CMK (cell line): ENCODE measurements around the gene ATP2C2.
"Not testable (repeated sequence)": the region's sequence is repeated elsewhere in the genome, so short reads cannot be mapped to it uniquely, and the experiment has no call there.

Source experiments
- DNase-seq: peaks from one replicate; pipeline ENCODE4 v3.0.0-alpha.2; 2010; ENCODE audit warnings: low read depth

The ATP2C2 gene

DNA sequence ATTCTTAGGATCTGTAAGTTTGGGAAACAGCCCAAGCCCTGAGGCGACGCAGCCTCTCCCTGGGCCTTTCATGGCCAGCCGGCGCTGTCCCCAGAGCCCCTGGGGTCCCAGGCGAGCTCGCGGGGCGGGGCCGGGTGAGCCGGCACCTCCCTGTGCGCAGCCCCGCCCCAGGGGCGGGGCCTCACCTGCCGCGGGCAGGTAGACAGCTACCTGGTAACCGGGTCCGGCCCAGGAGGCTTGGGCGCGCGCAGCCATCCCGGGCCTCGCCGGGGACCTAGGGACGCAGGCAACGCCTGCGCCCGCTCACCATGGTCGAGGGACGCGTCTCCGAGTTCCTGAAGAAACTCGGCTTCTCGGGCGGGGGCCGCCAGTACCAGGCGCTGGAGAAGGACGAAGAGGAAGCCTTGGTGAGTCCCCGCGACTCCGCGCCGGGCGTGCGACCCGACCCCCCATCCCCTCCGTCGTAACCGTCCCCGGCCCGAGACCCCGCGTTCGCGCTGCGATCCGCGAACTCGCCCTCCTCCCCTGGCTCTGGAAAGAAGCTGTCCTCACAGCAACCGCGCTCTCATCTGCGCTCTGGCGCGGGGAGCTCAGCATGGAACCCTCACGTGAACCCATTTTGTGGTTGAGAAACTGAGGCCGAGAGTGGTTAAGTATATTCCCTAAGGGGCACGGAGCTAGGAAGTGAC is at the start of gene ATP2C2:
Gene ATP2C2, plus strand, starts transcription at position 231 of the 689 bp plus-strand sequence. Its CDS starts 78 bp downstream, at position 309.
- no peak for DNase-seq

DNA sequence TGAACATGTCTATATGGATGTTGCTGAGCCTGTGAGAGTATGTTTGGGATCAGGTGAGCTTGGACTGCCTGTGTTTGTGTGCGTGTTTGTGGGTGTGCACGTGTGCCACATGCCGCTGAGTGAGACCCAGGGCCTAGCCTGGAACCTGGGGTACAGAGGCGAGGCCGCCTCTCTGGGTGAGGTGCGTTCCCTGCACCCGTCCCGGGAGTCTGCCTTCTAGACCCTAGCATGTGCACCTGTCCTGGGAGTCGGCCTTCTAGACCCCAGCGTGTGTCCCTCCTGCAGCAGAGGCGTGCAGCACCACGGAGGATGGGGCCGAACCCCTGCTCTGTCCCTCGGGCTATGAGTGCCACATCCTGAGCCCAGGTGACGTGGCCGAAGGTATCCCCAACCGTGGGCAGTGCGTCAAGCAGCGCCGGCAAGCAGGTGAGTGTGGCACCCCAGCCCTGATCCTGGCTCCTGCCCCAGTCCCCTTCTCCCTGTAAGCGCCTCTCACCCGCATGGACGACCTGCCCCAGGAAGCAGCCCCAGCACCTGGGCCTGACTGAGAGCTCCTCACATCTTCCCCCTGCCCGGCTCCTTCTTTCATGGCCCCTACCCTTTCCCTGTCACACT is 49.1 kb upstream of the ATP2C2 start:
- DNase-seq = no peak

GRCh38 chr16:84320511-84320910 is 47.8 kb upstream of the ATP2C2 start:
- DNase-seq = no peak

DNA sequence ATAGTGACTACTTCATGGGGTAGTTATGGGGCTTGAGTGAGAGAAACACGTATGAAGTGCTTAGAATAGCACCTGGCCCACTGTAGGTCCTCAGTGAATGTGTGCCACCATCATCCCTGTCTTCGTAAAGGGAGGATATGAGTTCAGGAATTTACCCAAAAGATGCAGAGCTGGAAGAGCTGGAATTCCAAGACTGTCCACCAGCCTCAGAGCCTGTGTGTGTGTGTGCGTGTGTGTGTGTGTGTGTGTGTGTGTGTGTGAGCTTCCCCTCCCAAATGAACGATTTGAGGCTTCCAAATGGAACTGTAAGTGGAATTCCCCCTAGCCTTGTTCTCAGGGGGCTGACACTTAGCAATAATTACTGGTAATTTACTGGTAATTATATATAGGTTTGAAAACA is 46.4 kb upstream of the ATP2C2 start:
- DNase-seq = no peak

DNA sequence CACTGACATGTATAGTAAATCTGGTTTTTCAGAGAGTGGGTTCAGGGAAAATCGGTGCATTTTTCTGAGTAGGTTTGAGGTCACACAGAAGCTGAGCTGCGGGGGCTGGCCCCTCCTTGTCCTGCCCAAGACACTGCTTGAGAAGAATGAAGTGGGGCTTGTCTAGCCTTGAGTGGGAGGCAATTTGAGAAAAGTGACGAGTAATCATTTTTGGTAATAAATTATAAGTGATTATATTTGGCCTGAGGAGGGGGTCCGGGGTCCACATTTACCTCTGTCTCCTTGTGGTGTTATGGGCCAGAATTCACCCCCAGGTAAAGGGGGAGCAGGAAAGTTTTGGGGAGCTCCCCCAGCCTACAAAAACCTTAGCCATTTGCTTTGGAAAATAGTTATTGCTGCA is 45.6 kb upstream of the ATP2C2 start:
- no peak for DNase-seq

DNA sequence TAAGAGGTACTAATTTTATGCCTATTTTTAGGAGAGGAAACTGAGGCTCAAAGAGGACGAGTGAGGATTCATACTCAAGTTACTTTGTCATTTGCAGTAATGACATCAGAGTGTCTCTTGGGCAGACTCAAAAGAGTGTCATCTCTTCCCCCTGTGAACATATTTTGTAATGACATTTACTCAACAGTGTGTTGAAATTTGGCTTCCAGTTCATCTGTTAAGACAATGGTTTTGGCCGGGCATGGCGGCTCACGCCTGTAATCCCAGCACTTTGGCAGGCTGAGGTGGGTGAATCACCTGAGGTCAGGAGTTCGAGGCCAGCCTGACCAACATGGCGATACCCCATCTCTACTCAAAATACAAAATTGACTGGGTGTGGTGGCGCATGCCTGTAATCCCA is 44.7 kb upstream of the ATP2C2 start:
- no peak for DNase-seq

- no peak for DNase-seq
Measured at GRCh38 chr16:84324434-84325262, 43.7 kb upstream of the ATP2C2 start.

DNA sequence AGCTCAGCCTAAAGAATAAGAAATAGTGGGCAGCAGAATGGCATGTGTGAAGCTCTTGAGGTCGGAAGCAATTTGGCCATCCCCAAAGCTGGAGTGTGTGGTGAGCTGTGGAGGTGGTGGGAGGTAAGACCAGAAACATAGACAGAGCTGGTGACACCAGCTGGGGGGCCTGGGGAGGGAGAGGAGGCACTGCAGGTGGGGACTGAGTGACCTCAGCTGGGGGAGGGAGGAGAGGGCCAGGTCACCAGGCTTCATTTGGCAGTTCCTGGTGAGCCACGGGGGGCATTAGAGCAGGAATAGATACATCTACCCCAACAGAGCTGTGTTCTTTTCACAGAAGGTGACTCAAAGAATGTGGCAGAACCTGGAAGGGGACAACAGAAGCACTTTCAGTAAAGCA is 41.8 kb upstream of the ATP2C2 start:
- no peak for DNase-seq

DNA sequence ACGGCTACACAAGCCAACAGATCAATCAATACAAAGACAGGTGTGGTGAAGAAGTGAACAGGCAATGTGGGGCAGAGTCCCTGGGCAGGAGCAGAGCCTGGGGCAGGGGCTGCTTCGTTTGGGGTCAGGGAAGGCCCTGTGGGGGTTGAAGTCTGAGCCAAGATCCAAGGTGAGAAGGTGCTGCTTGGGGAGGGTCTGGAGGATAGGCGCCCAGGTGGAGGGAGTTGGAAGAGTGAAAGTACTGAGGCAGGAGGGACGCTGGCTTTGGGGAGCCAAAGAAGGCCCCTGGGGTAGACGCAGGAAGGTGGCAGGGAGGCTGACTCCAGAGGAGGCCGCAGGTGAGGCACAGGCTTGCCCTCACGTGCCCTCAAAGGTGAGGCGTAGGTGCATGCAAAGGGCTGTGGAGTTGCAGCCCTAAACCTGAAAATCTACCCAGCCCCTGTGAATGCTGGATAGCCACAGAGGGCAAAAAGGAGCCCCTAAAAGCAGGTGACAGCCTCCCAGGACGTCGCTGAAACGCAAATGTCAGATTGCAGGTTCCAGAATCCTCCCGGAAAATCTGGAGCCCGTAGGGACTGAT is 40.3 kb upstream of the ATP2C2 start:
- DNase-seq = no peak

GRCh38 chr16:84329016-84329415 is 39.3 kb upstream of the ATP2C2 start:
- no peak for DNase-seq

DNA sequence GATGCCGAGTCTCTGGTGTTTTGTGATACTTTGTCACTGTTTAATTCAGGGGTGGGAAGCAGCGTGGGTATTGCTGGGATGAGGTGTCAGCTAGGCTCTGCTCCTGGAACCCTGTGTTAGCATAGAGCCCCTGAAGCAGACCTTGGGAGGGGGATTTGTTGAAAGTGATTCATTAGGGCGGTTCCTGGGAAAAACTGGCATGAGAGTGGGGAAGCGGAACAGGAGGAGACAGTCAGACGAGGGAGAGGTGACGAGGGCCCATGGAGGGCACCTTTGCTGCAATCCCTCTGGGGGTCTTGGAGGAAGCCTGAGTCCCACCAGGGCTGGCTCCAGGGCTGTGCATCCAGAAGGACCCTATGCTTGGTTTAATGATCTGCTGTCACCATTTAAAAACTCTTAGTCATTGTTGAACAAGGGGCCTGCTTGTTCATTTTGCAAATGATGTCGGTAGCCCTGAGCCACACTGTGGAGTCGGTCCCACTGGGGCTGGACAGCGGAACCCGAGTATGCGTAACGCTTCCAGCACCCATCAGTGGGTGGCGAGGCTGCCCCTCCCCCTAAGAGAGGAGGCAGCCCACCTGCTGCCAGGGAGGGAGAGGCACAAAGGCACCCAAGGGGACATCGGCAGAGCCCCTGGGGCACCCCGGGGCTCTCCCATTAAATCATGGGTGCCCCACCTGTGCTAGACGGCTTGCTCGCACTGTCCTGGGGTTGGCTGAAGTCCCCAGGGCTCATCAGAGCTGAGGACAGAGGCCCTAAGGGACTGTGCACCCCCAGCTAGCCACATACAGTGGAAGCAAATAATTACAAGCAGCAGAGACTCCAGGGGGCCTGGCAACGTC is 38.3 kb upstream of the ATP2C2 start:
- no peak for DNase-seq

- DNase-seq = no peak
Measured at GRCh38 chr16:84330685-84331050, 37.7 kb upstream of the ATP2C2 start.

DNA sequence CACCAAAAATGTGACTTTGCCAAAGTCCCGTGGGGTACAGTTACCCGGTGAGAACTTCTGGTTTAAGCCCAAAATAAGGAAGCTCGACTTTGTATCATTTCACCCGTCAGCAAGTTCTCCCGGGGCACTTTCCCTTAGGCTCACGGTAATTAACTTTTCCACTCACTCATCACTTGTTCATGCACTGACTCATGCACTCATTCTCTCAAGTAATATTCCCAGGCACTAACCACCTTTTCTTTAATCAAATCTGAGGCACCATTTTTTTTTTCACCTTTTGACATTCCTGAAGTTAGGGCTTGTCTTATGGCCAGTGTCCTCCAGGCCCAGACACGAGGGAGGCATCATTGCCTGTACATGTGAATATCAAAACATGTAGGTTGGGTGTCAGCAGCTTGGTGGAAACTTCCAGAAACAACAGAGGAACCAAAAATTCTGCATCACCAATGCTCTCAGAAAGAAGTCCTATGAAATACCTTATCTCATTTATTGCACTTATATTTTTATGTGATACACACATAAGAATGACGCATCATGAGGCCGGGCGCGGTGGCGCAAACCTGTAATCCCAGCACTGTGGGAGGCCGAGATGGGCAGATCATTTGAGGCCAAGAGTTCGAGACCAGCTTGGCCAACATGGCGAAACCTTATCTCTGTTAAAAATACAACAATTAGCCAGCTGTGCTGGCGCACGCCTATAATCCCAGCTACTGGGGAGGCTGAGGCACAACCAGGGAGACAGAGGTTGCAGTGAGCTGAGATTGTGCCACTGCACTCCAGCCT is 36.1 kb upstream of the ATP2C2 start:
- no peak for DNase-seq

DNA sequence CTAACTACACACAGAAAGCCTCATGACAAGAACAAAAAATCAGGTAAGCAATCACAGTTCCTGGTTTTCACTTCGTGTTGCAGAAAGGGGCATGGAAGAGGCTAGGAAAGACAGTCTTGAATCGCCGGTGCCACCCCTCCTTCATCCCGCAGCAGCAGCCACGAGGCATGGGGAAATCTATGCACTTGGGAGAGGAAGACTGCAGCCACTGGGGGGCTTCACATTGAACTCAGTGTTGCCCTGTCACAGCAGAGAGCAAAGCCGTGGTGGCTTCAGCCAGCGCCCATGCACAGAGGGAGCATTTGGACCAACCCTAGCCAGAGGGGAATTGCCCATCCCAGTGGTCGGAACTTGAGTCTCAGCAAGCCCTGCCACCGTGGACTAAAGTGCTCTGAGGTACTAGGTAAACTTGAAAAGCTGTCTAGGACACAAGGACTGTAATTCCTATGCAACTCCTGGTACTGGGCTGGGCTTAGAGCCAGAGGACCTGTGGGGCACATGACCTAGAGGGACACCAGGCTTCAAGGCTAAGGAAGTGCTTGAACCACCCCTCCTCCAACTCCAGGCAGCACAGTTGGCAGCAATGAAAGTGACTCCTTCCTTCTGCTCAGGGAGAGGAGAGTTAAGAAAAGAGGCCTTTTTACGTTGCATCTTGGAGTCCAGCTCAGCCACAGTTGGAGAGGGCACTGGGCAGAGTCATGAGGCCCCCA is 35.2 kb upstream of the ATP2C2 start:
- no peak for DNase-seq

GRCh38 chr16:84334058-84334457 is 34.3 kb upstream of the ATP2C2 start:
- no peak for DNase-seq

DNA sequence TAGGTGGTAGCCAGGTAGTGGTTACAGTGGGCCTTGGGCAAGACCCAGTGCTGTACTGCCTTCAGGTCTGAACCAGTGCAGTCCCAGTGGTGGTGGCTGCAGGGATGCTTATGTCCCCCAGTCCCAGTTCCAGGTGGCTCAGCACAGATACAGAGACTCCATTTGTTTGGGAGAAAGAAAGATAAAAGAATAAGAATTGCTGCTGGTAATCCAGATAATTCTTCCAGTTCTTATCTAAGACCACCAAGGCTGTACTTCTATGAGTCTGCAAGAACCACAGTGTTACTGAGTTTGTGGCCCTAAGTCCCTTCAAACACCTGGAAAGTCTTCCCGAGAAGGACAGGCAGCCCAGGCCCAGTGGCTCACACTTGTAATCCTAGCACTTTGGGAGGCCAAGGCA is 33.9 kb upstream of the ATP2C2 start:
- no peak for DNase-seq

DNA sequence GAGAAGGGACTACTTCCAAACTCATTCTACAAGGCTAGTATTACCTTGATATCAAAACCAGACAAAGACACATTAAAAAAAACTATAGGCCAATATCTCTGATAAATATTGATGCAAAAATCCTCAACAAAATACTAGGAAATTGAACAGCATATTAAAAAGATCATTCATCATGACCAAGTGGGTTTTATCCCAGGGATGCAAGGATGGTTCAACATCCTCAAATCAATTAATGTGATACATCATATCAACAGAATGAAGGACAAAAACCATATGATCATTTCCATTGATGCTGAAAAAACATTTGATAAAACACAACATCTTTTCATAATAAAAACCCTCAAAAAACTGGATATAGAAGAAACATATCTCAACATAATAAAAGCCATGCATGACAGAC is 31.1 kb upstream of the ATP2C2 start:
- DNase-seq = not testable (repeated sequence)

GRCh38 chr16:84339311-84339710 is 29.0 kb upstream of the ATP2C2 start:
- DNase-seq = no peak

GRCh38 chr16:84339766-84340165 is 28.6 kb upstream of the ATP2C2 start:
- no peak for DNase-seq

- no peak for DNase-seq
Measured at GRCh38 chr16:84340325-84341040, 27.9 kb upstream of the ATP2C2 start.
